T-cell (primary cell): Measurements from ENCODE around the gene AEBP1. TPM values are rescaled to one million over a fixed set of nuclear protein-coding genes. Genes with fewer than 3 reads are reported as not detected.

ENCODE experiments used
- ATAC-seq, 4 experiments: fragments of 200-7000 bp in 3 of 4; fragments of 150-1000 bp in 1 of 4; cut with Tn5 transposase; replicated peaks in 1 of 4; 1 replicate in 3 of 4; 2 replicates in 1 of 4; pipeline ENCODE4 v1.10.0; 2021; ENCODE audit warnings: moderate library complexity in 3 of 4, mild to moderate bottlenecking in 2 of 4, moderate number of reproducible peaks in 1 of 4
- CTCF ChIA-PET, 2 donors: fragments of 300-600 bp; sonication (Branson Sonifier 250); formaldehyde crosslinking; loops; one replicate each; lab custom pipeline; 2022; ENCODE audit warnings: antibody characterized with exemption in 2 of 2; lab: Charles Lee
- POLR2A ChIA-PET, 2 donors: fragments of 300-600 bp; sonication (Branson Sonifier 250); formaldehyde crosslinking; loops; one replicate each; lab custom pipeline; 2022; ENCODE audit warnings: antibody characterized with exemption in 2 of 2; lab: Charles Lee
- DNase-seq, 35 experiments: peaks; one replicate each; pipeline versions ENCODE4 v3.0.0 to v3.0.0-alpha.2; 2013 to 2023
- H3K27ac ChIP-seq: one replicate; pipeline ENCODE4 v1.5.1; 2013; ENCODE audit warnings: low read length
- H3K27me3 ChIP-seq, 2 experiments: replicated peaks in 1 of 2; 1 replicate in 1 of 2; 2 replicates in 1 of 2; pipeline versions ENCODE4 v1.6.1 to v1.7.0; 2013; ENCODE audit warnings: low read length in 1 of 2, mixed read lengths in 1 of 2; ENCODE audit not compliant: control insufficient read depth in 2 of 2, insufficient read depth in 2 of 2; ENCODE audit errors: extremely low read depth in 1 of 2
- H3K36me3 ChIP-seq, 2 donors: 1 replicate in 1 of 2; 2 replicates in 1 of 2; pipeline versions ENCODE4 v1.6.1 to v1.7.0; 2013; ENCODE audit warnings: low read length in 1 of 2; ENCODE audit not compliant: control insufficient read depth in 2 of 2, insufficient read depth in 1 of 2; ENCODE audit errors: extremely low read depth in 1 of 2
- H3K4me1 ChIP-seq, 2 experiments: 1 replicate in 1 of 2; 2 replicates in 1 of 2; pipeline versions ENCODE4 v1.6.1 to v1.7.0; 2013; ENCODE audit warnings: low read length in 2 of 2, mixed read lengths in 1 of 2; ENCODE audit not compliant: insufficient read depth in 2 of 2, control insufficient read depth in 1 of 2; ENCODE audit errors: extremely low read depth in 1 of 2
- H3K4me3 ChIP-seq, 2 donors: 1 replicate in 1 of 2; 2 replicates in 1 of 2; pipeline versions ENCODE4 v1.5.1 to v1.7.0; 2013; ENCODE audit warnings: mild to moderate bottlenecking in 2 of 2, low read length in 1 of 2, moderate library complexity in 1 of 2; ENCODE audit not compliant: control insufficient read depth in 1 of 2; ENCODE audit errors: extremely low read depth in 1 of 2
- H3K9me3 ChIP-seq: 2 replicates; pipeline ENCODE4 v1.7.0; 2013
- H3K27ac Mint-ChIP-seq, 2 donors: one replicate each; pipeline ENCODE4 v1.8.0; 2020 to 2021; ENCODE audit warnings: mild to moderate bottlenecking in 2 of 2, mixed read lengths in 2 of 2
- H3K27me3 Mint-ChIP-seq, 2 donors: one replicate each; pipeline ENCODE4 v1.8.0; 2021 to 2022; ENCODE audit warnings: mixed read lengths in 2 of 2
- H3K36me3 Mint-ChIP-seq: one replicate; pipeline ENCODE4 v1.8.0; 2021; ENCODE audit warnings: mixed read lengths
- H3K4me1 Mint-ChIP-seq, 3 donors: one replicate each; pipeline ENCODE4 v1.8.0; 2020 to 2022; ENCODE audit warnings: mixed read lengths in 3 of 3, mild to moderate bottlenecking in 1 of 3
- H3K4me3 Mint-ChIP-seq, 3 donors: one replicate each; pipeline ENCODE4 v1.8.0; 2020 to 2022; ENCODE audit warnings: mild to moderate bottlenecking in 3 of 3, mixed read lengths in 3 of 3, moderate library complexity in 3 of 3
- H3K9me3 Mint-ChIP-seq, 3 donors: one replicate each; pipeline ENCODE4 v1.8.0; 2020 to 2022; ENCODE audit warnings: mixed read lengths in 3 of 3
- WGBS: methylation state at CpG from one replicate; pipeline ENCODE4 v1.1.5; 2013; ENCODE audit warnings: missing lambda C conversion rate; ENCODE audit not compliant: insufficient coverage; 5-methylcytosine and 5-hydroxymethylcytosine counted together
- total RNA-seq, 35 experiments: library from RNA in 6 of 35; stranded (reverse) in 6 of 35; fragments of 120-200 nt in 1 of 35; gene quantifications; one replicate each; pipeline versions ENCODE4 v1.2.1 to v1.2.4 and lab custom pipeline; 2013 to 2026

Gene AEBP1
- total RNA-seq, 5 donors from 2014 or later (not counting 1 experiment from before 2014, with no cell fraction given) = 18.1 to 28.4 (median 23.1) TPM

DNA sequence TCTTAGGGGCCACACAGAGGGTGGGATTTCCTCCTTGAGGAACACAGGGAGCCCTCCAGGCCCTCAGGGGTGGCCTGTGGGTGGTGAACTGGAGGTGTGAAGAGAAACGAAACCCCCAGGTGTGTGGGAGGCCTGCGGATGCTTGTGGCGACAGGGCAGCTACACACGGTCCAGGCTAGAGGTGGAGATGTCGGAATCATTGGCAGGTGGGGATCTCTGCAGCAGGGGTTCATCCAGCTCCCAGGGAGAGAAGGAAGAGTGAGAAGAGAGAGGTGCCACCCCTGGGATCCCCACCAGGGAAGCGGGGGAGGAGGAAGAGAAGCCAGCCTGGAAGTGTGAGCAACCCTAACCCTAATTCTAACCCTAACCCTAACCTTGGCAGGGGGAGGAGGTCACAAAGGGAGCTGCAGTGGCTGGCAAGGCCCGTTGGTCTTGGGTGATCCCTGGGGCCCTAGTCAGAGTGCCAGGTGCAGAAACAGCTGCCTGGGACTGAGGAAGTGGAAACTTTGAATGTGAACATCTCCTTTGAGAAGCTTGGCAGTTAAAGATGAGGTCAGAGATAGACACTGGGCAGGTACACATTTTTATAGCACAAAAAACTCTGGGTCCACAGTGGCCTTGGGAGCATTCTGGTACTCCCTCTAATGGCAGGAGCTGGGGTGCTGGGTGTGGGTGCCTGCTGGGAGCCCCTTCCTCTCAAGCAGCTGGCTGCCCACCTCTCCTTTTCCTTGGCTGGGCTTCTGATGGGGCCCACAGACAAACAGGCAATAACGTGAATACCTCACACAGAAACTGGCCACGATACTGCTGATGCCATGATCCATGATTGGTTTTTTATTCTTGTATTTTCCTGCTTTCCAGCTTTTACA is 6.8 kb upstream of the AEBP1 start:
- Mint-ChIP-seq H3K4me3 (no peak overlapping the region), H3K36me3 (no peaks in the 10 kb centered on the region), H3K27ac (no peak overlapping the region), H3K4me1 (peaks cover 4 to 10% (median 8%) of the 10 kb centered on the region in 3 donors), H3K27me3 (peaks cover 0 to 2% of the 10 kb centered on the region in 2 donors), H3K9me3 (no peaks in the 10 kb centered on the region)
- 29% methylated on average over 7 of the region's 9 CpGs for WGBS
- POLR2A ChIA-PET = interaction anchor here in 1 of 2 donors (0.5 kb wide), 1 partner anchor 104 kb away, joined by 6 read pairs; the partner anchor contains the start of gene YKT6
- Histone ChIP-seq H3K36me3 (no peaks in the 10 kb centered on the region), H3K27me3 (peaks cover 0 to 7% of the 10 kb centered on the region in 2 experiments), H3K4me1 (no peaks in the 10 kb centered on the region), H3K9me3 (no peaks in the 10 kb centered on the region), H3K27ac (no peak overlapping the region), H3K4me3 (no peak overlapping the region)
- ATAC-seq (peak in 2 of 4 experiments; percentile 19 to 20), DNase-seq (no peak)
- CTCF ChIA-PET = no interaction called here

DNA sequence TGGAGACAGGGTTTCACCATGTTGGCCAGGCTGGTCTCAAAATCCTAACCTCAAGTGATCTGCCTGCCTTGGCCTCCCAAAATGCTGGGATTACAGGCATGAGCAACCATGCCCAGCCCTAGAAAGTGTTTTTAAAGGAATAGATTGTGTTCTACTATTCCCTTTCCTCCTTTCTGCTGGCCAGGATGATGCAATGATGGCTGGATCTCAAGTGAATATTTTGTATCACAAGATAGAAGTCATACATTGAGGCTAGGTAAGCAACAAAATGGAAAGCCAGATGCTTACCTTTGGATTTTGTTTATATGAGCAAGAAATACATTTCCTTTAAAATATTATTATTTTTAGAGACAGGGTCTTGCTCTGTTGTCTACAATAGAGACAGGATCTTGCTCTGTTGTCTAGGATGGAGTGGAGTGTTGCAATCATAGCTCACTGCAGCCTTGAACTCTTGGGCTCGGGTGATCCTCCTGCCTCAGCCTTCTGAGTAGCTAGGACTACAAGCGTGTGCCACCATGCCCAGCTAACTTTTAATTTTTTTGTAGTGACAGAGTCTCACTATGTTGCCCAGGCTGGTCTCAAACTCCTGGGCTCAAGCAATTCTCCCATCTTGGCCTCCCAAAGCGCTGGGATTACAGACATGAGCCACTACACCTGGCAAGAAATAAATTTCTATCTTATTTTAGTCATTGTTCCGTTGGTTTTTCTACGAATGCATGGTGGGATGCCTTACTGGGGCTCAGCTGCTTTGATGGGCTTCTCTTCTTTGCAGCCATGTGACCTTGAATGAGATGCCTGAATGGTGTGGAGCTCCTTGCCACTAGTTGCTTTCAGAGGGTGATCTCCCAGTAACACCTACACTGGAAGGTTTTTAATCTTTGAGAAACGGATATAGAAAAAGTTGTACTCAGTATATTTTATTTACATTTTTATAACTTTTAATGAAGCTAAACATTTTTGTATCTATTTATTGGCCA is 5.8 kb upstream of the AEBP1 start:
- no peak overlapping the region for H3K4me3 ChIP-seq
- peaks cover 4 to 14% (median 13%) of the 10 kb centered on the region in 3 donors for H3K4me1 Mint-ChIP-seq
- peaks cover 0 to 14% of the 10 kb centered on the region in 2 experiments for H3K27me3 ChIP-seq
- peaks cover 0 to 2% of the 10 kb centered on the region in 2 experiments for H3K4me1 ChIP-seq
- ChIA-PET CTCF (interaction anchor here in 1 of 2 donors (0.5 kb wide), 1 partner anchor 1059 kb away, joined by 7 read pairs; the partner anchor contains the start of gene RAMP3), POLR2A (interaction anchor here in 1 of 2 donors (0.6 kb wide), 1 partner anchor 1169 kb away, joined by 3 read pairs; no protein-coding TSS in a partner anchor)
- no peaks in the 10 kb centered on the region for H3K9me3 Mint-ChIP-seq
- H3K27me3 Mint-ChIP-seq = peaks cover 0 to 9% of the 10 kb centered on the region in 2 donors
- H3K27ac Mint-ChIP-seq = no peak overlapping the region
- no peaks in the 10 kb centered on the region for H3K36me3 ChIP-seq
- no peaks in the 10 kb centered on the region for H3K36me3 Mint-ChIP-seq
- H3K9me3 ChIP-seq = no peaks in the 10 kb centered on the region
- H3K4me3 Mint-ChIP-seq = no peak overlapping the region
- no peak overlapping the region for H3K27ac ChIP-seq
- ATAC-seq = no peak
- DNase-seq = no peak
- no CpG with 5 or more reads among the region's 6 CpGs for WGBS

DNA sequence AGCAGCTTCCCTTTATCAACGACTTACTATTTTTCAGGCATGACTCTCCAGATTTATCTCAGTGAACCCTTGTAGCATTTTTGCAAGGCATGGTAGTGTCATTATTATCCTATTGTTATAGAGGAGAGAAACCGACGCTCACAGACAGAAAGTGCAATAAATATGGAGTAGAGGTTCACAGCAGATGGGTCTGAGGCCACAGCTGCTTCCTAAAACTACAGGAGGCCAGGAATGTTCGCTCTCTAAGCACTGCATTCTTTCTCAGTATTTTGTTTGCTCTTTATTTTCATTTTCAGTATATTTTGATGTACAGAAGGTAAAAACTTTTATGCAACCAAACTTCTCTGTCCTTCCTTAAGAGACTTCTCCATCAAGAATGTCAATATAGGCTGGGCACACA is 4.5 kb upstream of the AEBP1 start:
- Mint-ChIP-seq H3K4me1 (peaks cover 4 to 15% (median 14%) of the 10 kb centered on the region in 3 donors), H3K9me3 (no peaks in the 10 kb centered on the region), H3K27me3 (peaks cover 0 to 12% of the 10 kb centered on the region in 2 donors), H3K27ac (no peak overlapping the region), H3K4me3 (no peak overlapping the region), H3K36me3 (no peaks in the 10 kb centered on the region)
- H3K9me3 ChIP-seq = no peaks in the 10 kb centered on the region
- ATAC-seq (no peak), DNase-seq (no peak)
- peaks cover 0 to 25% of the 10 kb centered on the region in 2 experiments for H3K27me3 ChIP-seq
- H3K4me1 ChIP-seq = peaks cover 2 to 12% of the 10 kb centered on the region in 2 experiments
- no peaks in the 10 kb centered on the region for H3K36me3 ChIP-seq
- no peak overlapping the region for H3K27ac ChIP-seq
- H3K4me3 ChIP-seq = no peak overlapping the region
- ChIA-PET CTCF (no interaction called here), POLR2A (no interaction called here)
- no CpG with 5 or more reads among the region's 4 CpGs for WGBS

DNA sequence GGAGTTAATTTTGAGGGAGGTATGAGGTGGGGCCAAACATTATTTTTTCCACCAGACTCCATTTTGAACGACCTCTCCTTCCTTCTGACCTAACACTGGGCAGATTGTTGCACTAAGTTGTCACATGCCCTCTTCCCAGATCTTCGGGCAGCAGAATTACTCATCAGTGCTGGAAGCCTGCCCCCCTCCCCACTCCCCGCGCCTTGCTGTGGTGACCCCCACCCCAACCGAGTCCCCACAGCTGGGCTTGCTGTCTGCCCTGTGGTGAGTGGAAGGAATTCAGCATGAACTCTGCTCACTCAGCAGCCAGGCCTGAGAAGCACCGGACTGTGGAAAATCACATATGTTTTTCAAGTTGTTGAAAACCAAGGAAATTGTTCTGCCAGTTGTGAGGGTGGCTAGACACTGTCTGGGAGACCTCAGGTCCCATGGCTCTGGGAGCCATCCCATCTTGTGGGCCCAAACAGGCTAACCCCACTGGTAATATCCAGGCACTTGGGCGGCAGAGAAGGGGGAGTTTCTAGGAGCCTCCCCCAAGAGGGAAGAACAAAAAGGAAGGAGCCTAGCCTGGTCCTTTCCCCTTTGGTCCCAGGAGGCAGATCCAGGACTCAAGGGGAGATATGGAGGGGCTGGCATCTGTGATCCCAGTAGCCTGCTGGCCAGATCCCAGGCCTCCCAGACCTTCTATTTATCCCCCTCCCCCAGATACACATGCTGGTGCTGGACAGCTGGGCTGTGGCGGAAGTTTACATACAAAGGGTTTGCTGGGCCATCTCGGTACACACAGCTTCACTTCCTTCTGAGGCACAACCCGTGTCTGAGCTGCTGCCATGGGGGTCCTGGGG is 3.5 kb upstream of the AEBP1 start:
- DNase-seq (no peak), ATAC-seq (no peak)
- Mint-ChIP-seq H3K4me1 (peaks cover 14 to 24% (median 21%) of the 10 kb centered on the region in 3 donors), H3K27ac (no peak overlapping the region), H3K9me3 (no peaks in the 10 kb centered on the region), H3K27me3 (peaks cover 0 to 20% of the 10 kb centered on the region in 2 donors), H3K4me3 (no peak overlapping the region), H3K36me3 (no peaks in the 10 kb centered on the region)
- POLR2A ChIA-PET = interaction anchor here in 1 of 2 donors (0.6 kb wide), 1 partner anchor 16 kb away, joined by 3 read pairs; no protein-coding TSS in a partner anchor
- Histone ChIP-seq H3K9me3 (no peaks in the 10 kb centered on the region), H3K36me3 (no peaks in the 10 kb centered on the region), H3K27me3 (peaks cover 0 to 35% of the 10 kb centered on the region in 2 experiments), H3K4me1 (peaks cover 5 to 22% of the 10 kb centered on the region in 2 experiments), H3K4me3 (no peak overlapping the region), H3K27ac (no peak overlapping the region)
- CTCF ChIA-PET = no interaction called here
- 100% methylated on average over 1 of the region's 10 CpGs for WGBS

DNA sequence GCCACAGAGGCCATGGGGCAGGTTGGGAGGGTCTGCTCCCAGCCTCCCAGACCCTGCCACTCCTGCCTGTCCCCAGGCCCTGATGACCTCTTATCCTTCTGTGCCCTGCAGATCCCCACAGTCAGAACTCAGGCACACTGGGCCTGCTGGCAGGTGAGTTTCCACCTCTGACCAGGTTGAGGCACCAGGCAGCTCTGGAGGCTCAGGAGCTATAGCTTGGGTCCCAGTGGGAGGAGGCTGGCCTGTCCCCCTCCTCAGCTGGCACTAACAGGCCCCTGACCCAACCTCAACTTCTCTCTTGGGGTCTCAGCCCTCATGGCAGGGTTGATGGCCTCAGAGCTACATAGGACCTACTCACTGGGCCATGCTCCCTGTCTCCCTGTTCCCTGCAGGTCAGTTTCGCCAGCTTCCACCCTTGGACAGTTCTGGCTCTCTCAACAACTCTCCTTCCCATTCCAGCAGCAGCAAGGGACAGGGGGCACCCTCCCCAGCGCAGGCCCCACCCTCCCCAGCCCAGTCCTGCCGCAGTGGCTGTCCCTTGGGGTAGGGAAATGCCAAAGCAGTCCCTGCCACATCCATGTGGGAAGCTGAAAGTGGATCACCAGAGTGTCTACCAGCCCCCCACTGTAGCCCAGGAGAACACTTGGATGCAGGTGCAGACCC is 2.7 kb upstream of the AEBP1 start:
- CTCF ChIA-PET = no interaction called here
- H3K27ac Mint-ChIP-seq = no peak overlapping the region
- peaks cover 5 to 22% of the 10 kb centered on the region in 2 experiments for H3K4me1 ChIP-seq
- H3K36me3 Mint-ChIP-seq = no peaks in the 10 kb centered on the region
- H3K9me3 ChIP-seq = no peaks in the 10 kb centered on the region
- H3K9me3 Mint-ChIP-seq = no peaks in the 10 kb centered on the region
- H3K36me3 ChIP-seq = no peaks in the 10 kb centered on the region
- POLR2A ChIA-PET = interaction anchor here in 1 of 2 donors (0.6 kb wide), 1 partner anchor 17 kb away, joined by 3 read pairs; no protein-coding TSS in a partner anchor
- H3K27ac ChIP-seq = no peak overlapping the region
- H3K4me3 ChIP-seq = no peak overlapping the region
- peaks cover 18 to 30% (median 25%) of the 10 kb centered on the region in 3 donors for H3K4me1 Mint-ChIP-seq
- ATAC-seq = no peak
- 92% methylated on average over 2 of the region's 3 CpGs for WGBS
- peaks cover 0 to 42% of the 10 kb centered on the region in 2 experiments for H3K27me3 ChIP-seq
- H3K27me3 Mint-ChIP-seq = peaks cover 0 to 28% of the 10 kb centered on the region in 2 donors
- DNase-seq = no peak
- H3K4me3 Mint-ChIP-seq = no peak overlapping the region
